ENCODE data around the gene GBF1.

The GBF1 gene

GRCh38 chr10:102405108-102405571, 159.8 kb downstream of the GBF1 start:
- H3K27me3 ChIP-seq (ENCODE audit: insufficient read depth, low read depth), result peaks cover 13% of the 10 kb centered on the region
- no peaks in the 10 kb centered on the region for H3K79me2 ChIP-seq (ENCODE audit: insufficient read depth, low read depth)
- H3K4me1 ChIP-seq (ENCODE audit: low read depth, poor library complexity, severe bottlenecking), result no peaks in the 10 kb centered on the region
- no peaks in the 10 kb centered on the region for H4K20me1 ChIP-seq (ENCODE audit: insufficient read depth)
- no peak overlapping the region for H2AFZ ChIP-seq (ENCODE audit: low read depth)
- TF ChIP-seq CTCF (conservative IDR thresholded peaks at IDR 0.05; ENCODE audit: low read depth, low read length), result no peak
- H3K36me3 ChIP-seq (ENCODE audit: insufficient read depth), result no peaks in the 10 kb centered on the region
- no peak overlapping the region for H3K4me2 ChIP-seq
- no peak overlapping the region for H3K9ac ChIP-seq
- H3K4me3 ChIP-seq (IDR thresholded peaks at IDR 0.05; ENCODE audit: insufficient read depth, low read depth, low read length), result no peak overlapping the region
- no peak overlapping the region for H3K27ac ChIP-seq

DNA sequence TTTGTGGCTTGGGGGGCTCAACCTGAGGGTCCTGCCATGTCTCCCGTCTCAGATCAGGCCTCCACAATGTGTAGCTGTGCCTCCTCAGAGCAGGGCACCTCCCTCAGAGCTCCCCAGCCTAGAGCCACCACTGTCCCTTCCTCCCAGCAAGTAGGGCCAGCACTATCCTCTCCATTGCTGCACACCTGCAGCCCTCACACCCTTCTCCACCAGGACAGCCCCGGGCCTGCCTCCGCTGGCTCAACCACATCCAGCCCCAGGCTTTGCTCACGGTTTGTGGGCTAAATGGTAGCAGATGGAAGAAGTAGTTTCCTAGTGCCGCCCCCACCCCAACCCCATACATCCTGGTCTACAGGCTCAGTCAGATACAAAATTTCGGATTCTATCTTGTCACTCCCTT, 160.3 kb downstream of the GBF1 start:
- H3K4me1 ChIP-seq (ENCODE audit: low read depth, poor library complexity, severe bottlenecking), result no peaks in the 10 kb centered on the region
- H3K4me3 ChIP-seq (IDR thresholded peaks at IDR 0.05; ENCODE audit: insufficient read depth, low read depth, low read length), result no peak overlapping the region
- H3K27ac ChIP-seq, result no peak overlapping the region
- H2AFZ ChIP-seq (ENCODE audit: low read depth), result no peak overlapping the region
- no peak for TF ChIP-seq CTCF (conservative IDR thresholded peaks at IDR 0.05; ENCODE audit: low read depth, low read length)
- no peak overlapping the region for H3K4me2 ChIP-seq
- no peaks in the 10 kb centered on the region for H3K36me3 ChIP-seq (ENCODE audit: insufficient read depth)
- no peaks in the 10 kb centered on the region for H4K20me1 ChIP-seq (ENCODE audit: insufficient read depth)
- no peak overlapping the region for H3K9ac ChIP-seq
- H3K27me3 ChIP-seq (ENCODE audit: insufficient read depth, low read depth), result peaks cover 18% of the 10 kb centered on the region
- H3K79me2 ChIP-seq (ENCODE audit: insufficient read depth, low read depth), result no peaks in the 10 kb centered on the region

DNA sequence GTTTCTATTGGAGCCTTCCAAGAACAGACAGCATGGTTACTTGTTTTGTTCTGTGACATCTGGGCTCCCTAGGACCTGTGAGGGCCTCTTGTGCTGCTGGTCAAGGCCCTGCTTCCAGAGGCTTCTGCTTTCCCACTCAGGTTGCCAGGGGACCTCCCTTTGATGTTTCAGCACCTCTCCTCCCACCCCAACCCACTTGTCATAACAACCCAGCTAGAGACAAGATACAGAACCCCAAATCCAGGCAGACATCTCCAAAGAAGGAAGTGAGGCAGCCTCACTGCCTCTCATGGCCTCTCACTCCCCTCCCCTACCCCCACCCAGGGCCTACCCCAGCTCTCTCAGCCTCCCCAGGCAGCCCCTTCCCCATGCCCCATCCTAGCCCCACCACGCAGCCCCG, 161.5 kb downstream of the GBF1 start:
- Histone ChIP-seq H2AFZ (ENCODE audit: low read depth) (no peak overlapping the region), H3K4me2 (no peak overlapping the region), H3K36me3 (ENCODE audit: insufficient read depth) (no peaks in the 10 kb centered on the region), H3K27ac (no peak overlapping the region), H3K4me1 (ENCODE audit: low read depth, poor library complexity, severe bottlenecking) (no peaks in the 10 kb centered on the region), H4K20me1 (ENCODE audit: insufficient read depth) (no peaks in the 10 kb centered on the region), H3K79me2 (ENCODE audit: insufficient read depth, low read depth) (no peaks in the 10 kb centered on the region), H3K4me3 (IDR thresholded peaks at IDR 0.05; ENCODE audit: insufficient read depth, low read depth, low read length) (no peak overlapping the region), H3K9ac (no peak overlapping the region), H3K27me3 (ENCODE audit: insufficient read depth, low read depth) (peaks cover 30% of the 10 kb centered on the region)
- no peak for TF ChIP-seq CTCF (conservative IDR thresholded peaks at IDR 0.05; ENCODE audit: low read depth, low read length)

DNA sequence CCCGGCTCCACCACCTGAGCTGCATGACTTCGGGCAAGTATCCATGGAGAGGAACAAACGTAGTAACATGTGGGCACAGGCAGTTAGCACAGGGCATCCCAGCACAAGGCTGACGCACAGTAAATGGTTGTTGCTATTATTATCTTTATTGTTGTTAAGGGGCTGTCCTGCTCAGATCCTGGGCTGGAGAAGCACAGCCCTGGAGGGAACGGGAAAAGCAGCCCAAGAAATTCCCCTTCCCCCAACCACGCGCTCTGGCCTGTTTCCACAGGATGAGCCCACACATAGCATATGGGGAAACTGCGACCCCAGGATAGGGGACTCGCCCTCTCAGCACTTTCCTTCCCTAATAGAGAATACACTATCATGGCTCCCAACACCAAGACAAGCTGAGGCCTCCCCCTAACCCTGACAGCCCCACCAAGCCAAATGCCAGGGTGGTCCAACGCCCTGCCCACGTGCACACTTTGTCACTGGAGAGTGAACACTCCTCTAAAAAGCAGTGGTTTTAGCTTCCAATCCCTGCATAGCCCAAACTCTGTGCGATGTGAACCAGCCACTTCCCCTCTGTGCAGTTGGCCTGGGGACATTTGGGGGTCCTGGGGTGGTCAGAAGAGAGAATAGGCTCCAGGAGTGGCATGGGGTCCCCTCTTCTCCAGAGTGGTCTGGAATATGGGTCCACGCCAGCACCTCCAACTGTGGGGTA, 162.2 kb downstream of the GBF1 start:
- Histone ChIP-seq H3K9ac (no peak overlapping the region), H3K4me3 (IDR thresholded peaks at IDR 0.05; ENCODE audit: insufficient read depth, low read depth, low read length) (no peak overlapping the region), H3K27ac (no peak overlapping the region), H3K27me3 (ENCODE audit: insufficient read depth, low read depth) (peaks cover 37% of the 10 kb centered on the region), H3K36me3 (ENCODE audit: insufficient read depth) (no peaks in the 10 kb centered on the region), H3K79me2 (ENCODE audit: insufficient read depth, low read depth) (no peaks in the 10 kb centered on the region), H3K4me2 (no peak overlapping the region), H3K4me1 (ENCODE audit: low read depth, poor library complexity, severe bottlenecking) (no peaks in the 10 kb centered on the region), H2AFZ (ENCODE audit: low read depth) (no peak overlapping the region), H4K20me1 (ENCODE audit: insufficient read depth) (no peaks in the 10 kb centered on the region)
- TF ChIP-seq CTCF (conservative IDR thresholded peaks at IDR 0.05; ENCODE audit: low read depth, low read length), result no peak

All from KMS-11 (cell line).